Coronary artery (tissue), 2 donors: Measurements from ENCODE around the gene DAPK1.
A peak's percentile ranks its signal among the peaks of the same experiment; 100 is the strongest.

Source experiments
- DNase-seq: peaks from one replicate; pipeline ENCODE4 v3.0.0-alpha.2; 2017; ENCODE audit warnings: low spot score
- H3K27ac ChIP-seq, 2 donors: fragments of 200-600 bp; sonication (generic); one replicate each; pipeline ENCODE4 v1.5.1; 2016 to 2019
- H3K4me3 ChIP-seq: fragments of 200-600 bp; sonication (generic); 2 replicates; pipeline ENCODE4 v1.5.1; 2016; ENCODE audit warnings: mild to moderate bottlenecking, moderate library complexity
- CTCF ChIP-seq: fragments of 200-600 bp; sonication (generic); IDR thresholded peaks from one replicate; pipeline ENCODE4 v1.5.1; 2019; ENCODE audit warnings: antibody characterized with exemption

Gene DAPK1

DNA sequence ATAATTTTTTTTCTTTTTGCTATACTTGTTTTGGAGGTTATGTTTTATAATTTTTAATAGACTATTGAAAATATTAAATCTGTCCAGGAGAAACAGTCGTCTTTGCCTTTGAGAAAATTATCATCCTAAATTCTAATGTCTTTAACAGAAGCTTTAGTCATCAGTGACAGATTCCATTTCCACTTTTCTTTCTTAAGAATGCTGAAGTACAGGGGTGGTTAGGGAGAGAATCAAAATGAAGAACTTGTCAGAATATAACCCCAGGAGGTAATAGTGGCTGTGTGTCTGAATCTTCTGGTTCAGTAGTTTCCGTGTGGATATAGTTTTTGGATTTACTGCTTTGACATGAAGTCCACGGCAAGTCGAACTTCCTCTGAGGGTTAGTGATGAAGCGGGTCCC is 111.8 kb downstream of the DAPK1 start:
- Histone ChIP-seq H3K27ac (no peak overlapping the region), H3K4me3 (no peak overlapping the region)
- TF ChIP-seq CTCF: no peak
- no peak for DNase-seq

- Histone ChIP-seq H3K4me3 (no peak overlapping the region), H3K27ac (no peak overlapping the region)
- TF ChIP-seq CTCF: no peak
- peak; percentile 38 for DNase-seq
These were observed 112.8 kb downstream of the DAPK1 start for GRCh38 chr9:87610200-87611155.

DNA sequence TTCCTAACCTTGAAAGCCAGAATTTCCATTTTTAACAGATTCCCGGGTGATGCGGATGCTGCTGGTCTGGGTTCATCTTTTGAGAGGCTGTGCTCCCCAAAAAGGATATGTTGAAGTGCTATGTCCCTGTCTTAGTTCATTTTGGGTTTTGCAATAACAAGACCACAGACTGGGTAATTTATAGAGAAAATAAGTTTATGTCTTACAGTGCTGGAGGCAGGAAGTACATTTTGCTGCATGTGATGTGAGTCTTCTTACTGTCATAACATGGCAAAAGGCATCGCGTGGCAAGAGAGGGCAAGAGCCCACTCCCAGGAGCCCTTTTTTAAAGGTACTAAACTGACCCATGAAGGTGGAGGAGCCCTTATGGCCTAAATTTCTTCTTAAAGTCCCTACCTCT is 114.1 kb downstream of the DAPK1 start:
- no peak overlapping the region for H3K4me3 ChIP-seq
- no peak overlapping the region for H3K27ac ChIP-seq
- DNase-seq: no peak
- no peak for TF ChIP-seq CTCF

DNA sequence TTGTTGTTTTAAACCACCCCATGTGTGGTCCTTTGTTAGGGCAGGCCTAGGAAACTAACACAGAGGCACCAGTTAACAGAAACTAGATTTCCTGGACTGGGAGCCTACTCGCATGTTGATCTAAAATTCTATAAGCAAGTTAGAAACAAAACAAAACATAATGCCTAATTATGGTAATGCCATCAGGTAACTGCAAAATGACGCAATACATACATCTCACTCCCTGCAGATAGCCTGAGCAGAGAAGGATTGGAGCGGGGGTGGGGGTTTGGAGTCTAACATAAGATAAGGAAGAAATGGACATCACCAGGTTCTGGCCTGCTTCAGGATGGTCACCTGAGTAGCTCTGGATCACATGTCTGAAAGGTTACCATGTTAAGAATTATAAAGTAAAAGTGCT is 114.9 kb downstream of the DAPK1 start:
- DNase-seq: peak; percentile 22
- TF ChIP-seq CTCF: no peak
- Histone ChIP-seq H3K4me3 (no peak overlapping the region), H3K27ac (no peak overlapping the region)

DNA sequence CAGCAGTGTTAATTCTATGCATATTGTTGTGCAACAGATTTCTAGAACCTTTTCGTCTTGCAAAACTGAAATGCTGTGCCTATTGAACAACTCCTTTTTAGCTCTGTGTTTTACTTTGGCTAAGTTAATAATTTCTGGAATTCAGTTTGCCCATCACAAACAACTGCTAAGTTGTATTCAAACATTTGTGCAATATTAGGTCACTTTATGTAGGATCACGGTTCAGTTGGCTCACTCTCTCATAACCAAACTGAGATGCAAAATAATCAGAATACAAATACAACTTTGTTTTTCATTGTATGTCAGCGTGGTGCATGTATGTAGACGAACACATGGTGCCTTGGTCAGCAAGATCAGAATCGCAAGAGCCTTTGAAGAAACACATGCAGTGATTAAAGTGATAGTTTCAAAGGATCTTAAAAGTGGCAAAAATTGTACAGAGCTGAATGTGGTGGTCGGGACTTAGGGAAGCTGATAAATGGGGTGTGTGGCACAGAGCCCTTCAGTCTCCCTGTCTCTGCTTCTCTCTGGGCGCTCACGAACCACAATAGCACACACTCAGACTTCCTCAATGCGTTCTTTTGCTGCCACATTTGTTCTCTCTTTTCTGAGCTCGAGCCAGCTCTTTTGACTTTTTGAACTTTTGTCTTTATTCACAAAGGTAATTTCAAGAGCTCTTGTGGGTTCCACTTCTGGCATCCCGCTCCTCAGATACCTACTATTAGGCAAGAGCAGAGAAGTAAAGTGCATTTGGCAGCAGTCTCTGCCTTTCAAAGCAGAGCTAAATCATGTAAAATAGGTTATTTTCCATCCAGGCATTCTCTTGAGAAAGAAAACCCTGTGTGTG is 115.8 kb downstream of the DAPK1 start:
- DNase-seq: no peak
- Histone ChIP-seq H3K4me3 (no peak overlapping the region), H3K27ac (peak overlapping the region in 1 of 2 donors; percentile 38)
- no peak for TF ChIP-seq CTCF

DNA sequence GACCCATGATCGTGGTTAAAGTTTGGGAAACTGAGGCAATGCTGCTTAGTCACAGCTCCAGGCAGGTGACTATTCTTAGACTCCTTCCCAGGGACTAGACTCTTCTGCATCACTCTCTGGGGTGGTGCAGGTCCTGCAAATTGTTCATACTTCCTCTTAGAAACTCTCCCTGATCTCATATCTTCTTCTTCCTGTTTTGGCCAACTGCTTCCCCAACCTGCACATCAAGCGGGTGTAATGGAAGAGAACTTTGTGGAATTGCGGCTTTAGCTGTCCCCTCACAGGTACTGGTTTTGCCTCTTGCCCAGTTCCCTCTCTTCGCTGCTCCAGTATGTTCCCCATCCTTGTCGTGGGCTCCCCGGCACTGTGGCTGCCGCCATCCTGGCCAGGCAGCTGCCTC is 116.7 kb downstream of the DAPK1 start:
- DNase-seq: no peak
- peak overlapping the region in 1 of 2 donors; percentile 38 for H3K27ac ChIP-seq
- no peak overlapping the region for H3K4me3 ChIP-seq
- TF ChIP-seq CTCF: no peak
